ENCODE results near the gene CTNNA2.
A peak's percentile ranks its signal among the peaks of the same experiment; 100 is the strongest.

Gene CTNNA2

DNA sequence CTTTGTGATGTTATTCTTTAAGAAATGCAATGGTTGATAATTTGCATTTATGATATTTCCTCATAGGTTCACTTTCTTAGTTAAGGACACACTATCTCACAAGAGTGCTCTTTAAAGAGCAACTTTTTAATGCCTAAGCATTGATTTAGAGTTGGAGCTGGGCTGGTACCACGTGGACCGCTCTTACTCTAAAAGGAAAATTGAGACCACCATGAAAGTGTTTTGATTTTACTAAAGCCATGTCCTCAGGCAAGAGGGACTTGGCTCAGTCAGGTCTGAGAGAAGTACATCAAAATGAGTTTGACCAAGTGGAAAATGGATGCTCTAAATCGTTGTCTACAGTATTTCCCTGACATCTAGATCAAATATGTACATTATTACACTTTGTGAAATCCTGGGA, 489.3 kb downstream of the CTNNA2 start:
- no peak overlapping the region for H3K9ac ChIP-seq

DNA sequence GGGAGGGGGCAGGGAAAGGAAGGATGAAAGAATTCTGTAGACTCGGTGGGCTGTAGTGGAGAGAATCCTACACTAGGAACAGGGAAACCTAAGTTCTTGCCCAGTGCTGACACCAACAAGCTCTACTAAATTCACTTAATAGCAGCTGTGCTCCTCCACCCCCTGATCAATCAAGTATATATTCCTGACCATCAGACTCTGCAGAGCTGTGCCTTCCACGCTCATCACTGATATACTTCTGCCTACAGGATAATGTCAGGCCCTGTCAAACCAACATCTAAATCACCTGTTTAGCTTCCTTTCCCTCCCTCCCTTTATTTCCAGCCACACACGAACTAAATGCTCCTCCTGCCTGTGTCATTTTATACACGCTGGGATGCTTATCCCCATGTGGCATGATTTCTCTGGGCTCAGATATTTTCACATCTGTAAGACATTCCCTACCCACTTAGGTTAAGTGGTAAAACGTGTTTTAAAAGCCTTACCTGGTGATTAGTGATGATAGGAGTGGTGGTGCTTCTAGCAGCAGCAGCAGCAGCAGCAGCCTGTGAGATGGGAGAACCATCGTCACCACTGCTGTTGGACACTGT, 489.8 kb downstream of the CTNNA2 start:
- peaks cover 0 to 1% (median 0%) of the 10 kb centered on the region in 11 experiments; a peak in 1 of 22 replicates for H3K27me3 ChIP-seq
- H4K20me1 ChIP-seq = no peaks in the 10 kb centered on the region
- TF ChIP-seq Cebpa-rat (IDR thresholded peaks at IDR 0.05) = no peak
- H3K9me3 ChIP-seq (replicated peaks in 1 of 11) = no peaks in the 10 kb centered on the region
- H3K4me1 ChIP-seq = no peaks in the 10 kb centered on the region
- H3K27ac ChIP-seq = no peak overlapping the region
- H3K4me2 ChIP-seq = no peak overlapping the region
- H3K4me3 ChIP-seq = no peak overlapping the region
- H3K36me3 ChIP-seq = no peaks in the 10 kb centered on the region
- no peak overlapping the region for H3K9ac ChIP-seq

More for the DNA sequence above, 489.3 kb downstream of the CTNNA2 start:
- Histone ChIP-seq H3K9me3 (replicated peaks in 1 of 11) (no peaks in the 10 kb centered on the region), H4K20me1 (no peaks in the 10 kb centered on the region), H3K36me3 (no peaks in the 10 kb centered on the region), H3K27ac (no peak overlapping the region), H3K4me3 (no peak overlapping the region), H3K4me2 (no peak overlapping the region), H3K4me1 (no peaks in the 10 kb centered on the region), H3K27me3 (peaks cover 0 to 7% (median 0%) of the 10 kb centered on the region in 11 experiments; a peak in 1 of 22 replicates)
- no peak for TF ChIP-seq Cebpa-rat (IDR thresholded peaks at IDR 0.05)

DNA sequence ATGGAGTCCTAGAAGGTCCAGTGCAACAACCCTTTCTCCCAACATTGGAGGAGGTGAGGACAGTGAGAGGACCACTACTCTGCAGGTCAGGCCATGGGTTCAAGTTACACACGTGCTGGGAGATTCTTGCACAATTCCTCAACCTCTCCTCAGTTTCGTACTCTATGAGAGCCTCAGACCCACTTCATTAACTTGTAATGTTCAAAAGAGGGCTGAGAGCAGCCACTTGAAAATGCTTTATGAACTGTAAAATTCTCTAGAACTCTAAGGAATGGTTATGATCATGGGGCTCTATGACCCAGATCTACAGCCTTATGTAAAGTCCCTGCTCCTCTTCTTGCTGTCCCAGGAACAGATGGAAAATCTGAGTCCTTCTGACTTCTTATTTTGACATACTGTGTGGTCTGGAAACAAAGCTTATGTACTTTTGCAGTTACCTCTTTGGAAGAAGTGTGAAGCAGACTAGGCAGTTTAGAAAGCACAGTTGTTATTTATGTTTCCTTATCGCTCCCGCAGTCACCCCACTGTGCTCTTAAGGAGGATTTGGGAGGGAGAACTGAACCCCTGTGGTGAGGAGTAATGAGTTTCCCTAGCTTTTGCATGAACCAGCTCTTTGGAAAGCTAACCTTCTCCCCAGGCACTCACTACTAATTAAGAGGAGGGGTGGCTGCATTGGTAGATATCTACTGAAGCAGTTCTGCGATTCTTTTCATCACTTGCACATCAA, 495.1 kb downstream of the CTNNA2 start:
- no peaks in the 10 kb centered on the region for H3K27me3 ChIP-seq
- H3K36me3 ChIP-seq = no peaks in the 10 kb centered on the region
- H3K4me3 ChIP-seq = no peak overlapping the region
- H3K4me1 ChIP-seq = no peaks in the 10 kb centered on the region
- no peaks in the 10 kb centered on the region for H4K20me1 ChIP-seq
- H3K9ac ChIP-seq = no peak overlapping the region
- no peak overlapping the region for H3K4me2 ChIP-seq
- no peak for TF ChIP-seq Cebpa-rat (IDR thresholded peaks at IDR 0.05)
- no peak overlapping the region for H3K27ac ChIP-seq
- no peaks in the 10 kb centered on the region for H3K9me3 ChIP-seq (replicated peaks in 1 of 11)

DNA sequence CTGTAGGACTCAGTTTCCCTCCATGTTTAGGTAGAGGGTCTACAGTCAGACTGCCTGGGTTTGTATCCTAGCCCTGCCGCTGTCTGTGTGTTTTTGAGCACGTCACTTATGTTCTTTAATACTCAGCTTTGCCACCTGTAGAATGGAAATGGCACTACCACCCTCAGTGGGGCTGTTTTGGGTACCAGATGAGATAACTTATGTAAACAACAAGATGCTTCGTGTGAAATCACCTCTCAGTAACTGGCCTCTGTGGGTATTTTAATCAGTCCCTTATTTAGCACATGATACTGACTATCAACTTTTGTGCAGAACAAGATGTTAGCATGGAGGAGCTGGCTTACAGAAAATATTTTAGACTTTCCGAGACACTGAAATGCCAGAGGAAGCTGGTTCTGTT, 495.7 kb downstream of the CTNNA2 start:
- no peaks in the 10 kb centered on the region for H3K36me3 ChIP-seq
- H3K27me3 ChIP-seq = no peaks in the 10 kb centered on the region
- no peak overlapping the region for H3K27ac ChIP-seq
- no peaks in the 10 kb centered on the region for H3K4me1 ChIP-seq
- no peak for TF ChIP-seq Cebpa-rat (IDR thresholded peaks at IDR 0.05)
- no peaks in the 10 kb centered on the region for H4K20me1 ChIP-seq
- H3K4me2 ChIP-seq = no peak overlapping the region
- H3K4me3 ChIP-seq = no peak overlapping the region
- H3K9ac ChIP-seq = no peak overlapping the region
- H3K9me3 ChIP-seq (replicated peaks in 1 of 11) = no peaks in the 10 kb centered on the region

DNA sequence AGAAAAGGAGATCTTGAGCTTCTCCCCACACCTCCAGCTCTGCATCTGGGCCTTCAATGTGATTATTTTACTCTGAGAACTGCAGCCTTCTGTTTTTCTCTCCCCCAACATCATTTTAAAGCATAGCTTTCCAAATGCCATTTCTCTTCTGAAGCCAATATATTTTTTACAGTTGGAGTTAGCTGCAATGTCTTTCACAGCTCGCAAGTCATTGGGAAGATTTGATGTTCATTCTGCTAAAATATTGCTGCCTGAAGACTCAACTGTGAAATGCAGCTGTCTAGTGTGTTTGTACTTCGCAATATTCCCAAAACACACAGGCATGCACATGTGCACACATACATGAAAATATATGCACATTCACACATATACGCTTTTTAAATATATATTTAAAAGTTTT, 496.4 kb downstream of the CTNNA2 start:
- no peak overlapping the region for H3K9ac ChIP-seq
- H3K27me3 ChIP-seq = no peaks in the 10 kb centered on the region
- no peak overlapping the region for H3K4me2 ChIP-seq
- H4K20me1 ChIP-seq = no peaks in the 10 kb centered on the region
- no peak overlapping the region for H3K27ac ChIP-seq
- TF ChIP-seq Cebpa-rat (IDR thresholded peaks at IDR 0.05) = no peak
- no peaks in the 10 kb centered on the region for H3K9me3 ChIP-seq (replicated peaks in 1 of 11)
- H3K36me3 ChIP-seq = no peaks in the 10 kb centered on the region
- H3K4me3 ChIP-seq = no peak overlapping the region
- no peaks in the 10 kb centered on the region for H3K4me1 ChIP-seq

DNA sequence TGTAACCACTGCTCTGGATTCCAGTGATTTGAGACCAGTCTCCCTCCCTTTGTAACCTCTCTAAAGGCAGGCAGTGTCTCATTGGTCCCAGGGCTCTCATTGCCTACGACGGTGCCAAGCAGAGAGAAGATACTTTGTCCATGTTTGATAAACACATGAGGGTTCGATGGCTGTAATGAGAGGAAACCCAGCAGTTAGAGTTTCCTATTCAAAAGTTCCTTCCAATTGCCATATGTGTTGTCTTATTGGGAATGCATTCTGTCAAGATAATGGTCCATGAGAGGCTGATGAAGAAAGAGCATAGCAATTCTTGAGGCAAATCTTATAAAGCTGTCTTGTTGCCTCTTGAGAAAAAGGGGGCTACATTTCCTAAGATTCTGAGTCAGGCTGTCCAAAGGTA, 499.2 kb downstream of the CTNNA2 start:
- no peak overlapping the region for H3K4me3 ChIP-seq
- H3K9ac ChIP-seq = no peak overlapping the region
- no peak overlapping the region for H3K27ac ChIP-seq
- no peaks in the 10 kb centered on the region for H3K36me3 ChIP-seq
- H3K4me2 ChIP-seq = no peak overlapping the region
- H4K20me1 ChIP-seq = no peaks in the 10 kb centered on the region
- no peaks in the 10 kb centered on the region for H3K9me3 ChIP-seq (replicated peaks in 1 of 11)
- H3K27me3 ChIP-seq = no peaks in the 10 kb centered on the region
- H3K4me1 ChIP-seq = no peaks in the 10 kb centered on the region
- TF ChIP-seq Cebpa-rat (IDR thresholded peaks at IDR 0.05) = no peak

DNA sequence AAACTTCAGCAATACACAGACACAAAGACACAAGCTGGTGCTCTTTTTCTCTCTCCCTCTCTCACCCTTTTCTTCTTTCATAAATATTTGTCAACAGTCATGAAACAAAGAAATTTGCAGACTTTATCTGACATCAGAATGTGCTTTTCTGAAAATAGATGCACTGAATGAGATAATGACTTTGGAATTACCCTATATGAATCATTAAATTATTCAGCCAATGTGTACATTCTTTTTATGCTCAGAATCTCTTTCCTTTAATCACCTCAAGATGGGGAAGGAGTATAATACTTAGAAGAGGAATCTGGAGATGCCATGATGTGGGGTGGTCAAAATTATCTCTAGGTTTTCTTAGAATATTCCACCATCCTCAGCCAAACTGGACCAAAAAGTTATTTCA, 501.8 kb downstream of the CTNNA2 start:
- H4K20me1 ChIP-seq = no peaks in the 10 kb centered on the region
- H3K27ac ChIP-seq = no peak overlapping the region
- no peak for TF ChIP-seq Cebpa-rat (IDR thresholded peaks at IDR 0.05)

DNA sequence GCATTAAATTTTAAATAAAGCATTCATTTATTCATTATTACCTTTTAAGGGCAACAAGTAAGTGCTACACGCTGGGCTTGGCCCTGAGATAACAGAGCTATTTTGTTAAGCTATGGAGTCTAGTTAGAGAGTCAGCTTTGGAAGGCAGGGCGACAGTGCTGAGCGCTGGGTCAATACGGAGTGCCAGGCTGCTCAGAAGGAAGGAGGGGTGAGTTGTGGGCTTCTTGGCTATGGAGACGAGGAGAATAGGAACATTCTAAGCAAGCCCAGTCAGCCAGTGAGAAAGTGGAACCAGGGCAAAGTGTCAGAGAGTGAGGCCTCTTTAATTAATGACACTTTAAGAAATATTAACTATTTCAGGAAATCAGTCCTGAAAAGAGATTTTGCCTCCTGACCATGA, 503.3 kb downstream of the CTNNA2 start:
- no peak for TF ChIP-seq Cebpa-rat (IDR thresholded peaks at IDR 0.05)
- no peak overlapping the region for H3K27ac ChIP-seq
- no peaks in the 10 kb centered on the region for H3K36me3 ChIP-seq

More for the DNA sequence above, 501.8 kb downstream of the CTNNA2 start:
- Histone ChIP-seq H3K27me3 (no peaks in the 10 kb centered on the region), H3K9ac (no peak overlapping the region), H3K4me3 (no peak overlapping the region), H3K36me3 (no peaks in the 10 kb centered on the region), H3K4me1 (peaks cover 0 to under 1% (median 0%) of the 10 kb centered on the region in 10 experiments; a peak in 1 of 20 replicates), H3K4me2 (no peak overlapping the region), H3K9me3 (replicated peaks in 1 of 11) (no peaks in the 10 kb centered on the region)

DNA sequence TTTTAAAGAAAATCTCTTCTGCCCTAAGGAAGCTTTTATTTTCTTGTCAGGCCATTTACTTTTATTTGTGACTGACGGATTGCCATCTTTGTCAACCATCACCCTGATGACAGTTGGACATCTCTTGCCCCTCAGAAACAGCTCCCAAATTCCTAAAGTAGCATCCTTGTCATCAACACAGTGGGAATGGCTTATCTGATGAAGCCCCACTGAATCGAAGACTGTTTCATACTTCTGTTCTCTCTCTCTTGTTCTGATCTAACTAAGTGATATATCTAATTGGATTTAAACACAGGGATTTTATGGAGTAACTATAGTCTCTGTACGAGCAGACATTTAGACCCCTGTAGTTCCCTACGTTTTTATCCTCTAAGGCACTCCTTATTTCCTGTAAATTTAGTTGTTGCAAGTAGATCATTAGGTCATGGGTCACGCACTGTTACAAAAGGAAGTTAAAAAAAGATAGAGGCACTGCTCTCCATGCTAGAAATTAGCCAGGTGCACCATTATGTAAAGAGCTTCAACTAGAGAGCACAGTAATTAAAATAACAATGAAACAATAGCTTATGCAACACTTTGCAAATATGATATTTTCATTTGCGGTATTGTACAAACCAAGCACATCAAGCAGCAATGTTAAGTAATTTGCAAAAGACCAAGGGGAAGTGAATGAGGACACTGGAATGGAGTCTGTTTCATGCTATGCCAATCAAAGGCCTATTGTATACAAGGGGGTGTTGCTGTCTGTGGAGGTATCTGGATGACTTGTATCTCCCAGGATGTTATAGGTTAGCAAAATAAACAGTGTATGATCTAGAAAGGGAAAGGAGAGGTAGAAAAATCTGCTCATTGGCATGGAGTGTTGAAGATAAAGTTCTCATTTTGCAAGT, 507.0 kb downstream of the CTNNA2 start:
- Histone ChIP-seq H3K4me3 (no peak overlapping the region), H3K4me2 (peak overlapping the region in 1 of 11 experiments; percentile 7; a peak in 1 of 22 replicates), H3K27me3 (no peaks in the 10 kb centered on the region), H3K36me3 (no peaks in the 10 kb centered on the region), H3K9me3 (replicated peaks in 1 of 11) (no peaks in the 10 kb centered on the region), H3K4me1 (peaks cover 0 to 5% (median 0%) of the 10 kb centered on the region in 10 experiments; a peak in 1 of 20 replicates), H3K27ac (no peak overlapping the region), H3K9ac (no peak overlapping the region), H4K20me1 (no peaks in the 10 kb centered on the region)
- TF ChIP-seq Cebpa-rat (IDR thresholded peaks at IDR 0.05) = no peak

More for the DNA sequence above, 503.3 kb downstream of the CTNNA2 start:
- Histone ChIP-seq H3K9me3 (replicated peaks in 1 of 11) (no peaks in the 10 kb centered on the region), H3K27me3 (no peaks in the 10 kb centered on the region), H3K9ac (no peak overlapping the region), H4K20me1 (no peaks in the 10 kb centered on the region), H3K4me1 (peaks cover 0 to 5% (median 0%) of the 10 kb centered on the region in 10 experiments; a peak in 1 of 20 replicates), H3K4me2 (no peak overlapping the region), H3K4me3 (no peak overlapping the region)
